Stomach (tissue), 19 donors: ENCODE results near the gene DTWD1. TPM values are rescaled to one million over a fixed set of nuclear protein-coding genes. Genes with fewer than 3 reads are reported as not detected.
"Not testable (repeated sequence)": the region's sequence is repeated elsewhere in the genome, so short reads cannot be mapped to it uniquely, and the experiment has no call there.

Source experiments
- DNase-seq, 2 donors: peaks; one replicate each; pipeline versions ENCODE4 v3.0.0 to v3.0.0-alpha.2; 2013 to 2019
- H3K27ac ChIP-seq, 5 donors: fragments of 200-600 bp in 4 of 5; sonication (generic) in 4 of 5; one replicate each; pipeline ENCODE4 v1.5.1; 2013 to 2019; ENCODE audit warnings: mild to moderate bottlenecking in 1 of 5, moderate library complexity in 1 of 5
- H3K27me3 ChIP-seq, 3 donors: fragments of 200-600 bp; sonication (generic); one replicate each; pipeline ENCODE4 v1.5.1; 2017 to 2019; ENCODE audit warnings: mixed run types in 1 of 3
- H3K36me3 ChIP-seq, 4 donors: fragments of 200-600 bp; sonication (generic); 1 replicate in 3 of 4; 2 replicates in 1 of 4; pipeline ENCODE4 v1.5.1; 2016 to 2019
- H3K4me1 ChIP-seq, 4 donors: fragments of 200-600 bp; sonication (generic); one replicate each; pipeline ENCODE4 v1.5.1; 2016 to 2019
- H3K4me3 ChIP-seq, 4 donors: fragments of 200-600 bp; sonication (generic) in 3 of 4; one replicate each; pipeline ENCODE4 v1.5.1; 2016 to 2019; ENCODE audit warnings: mild to moderate bottlenecking in 1 of 4
- H3K9me3 ChIP-seq, 4 donors: fragments of 200-600 bp; sonication (generic); one replicate each; pipeline ENCODE4 v1.5.1; 2016 to 2019
- CTCF ChIP-seq, 7 experiments: fragments of 450-650 bp in 4 of 7; fragments of 200-600 bp in 3 of 7; sonication (generic) in 3 of 7; IDR thresholded peaks; one replicate each; pipeline ENCODE4 v1.5.1; 2016 to 2019; ENCODE audit warnings: antibody characterized with exemption in 7 of 7, control low read depth in 2 of 7, mild to moderate bottlenecking in 1 of 7
- EP300 ChIP-seq: sonication (generic); formaldehyde crosslinking; IDR thresholded peaks from one replicate; pipeline ENCODE4 v1.6.1; 2017; ENCODE audit warnings: antibody characterized with exemption
- POLR2A ChIP-seq, 4 donors: fragments of 450-650 bp; IDR thresholded peaks; one replicate each; pipeline ENCODE4 v1.6.1; 2016; ENCODE audit warnings: antibody characterized with exemption in 4 of 4, control low read depth in 2 of 4, mild to moderate bottlenecking in 1 of 4, moderate library complexity in 1 of 4
- POLR2AphosphoS5 ChIP-seq, 3 donors: sonication (generic); formaldehyde crosslinking; IDR thresholded peaks; one replicate each; pipeline ENCODE4 v1.6.1; 2016; ENCODE audit warnings: antibody characterized with exemption in 3 of 3
- WGBS, 5 donors: extraction: QIAGEN DNeasy Blood & Tissue Kit in 3 of 5; methylation state at CpG; one replicate each; pipeline versions ENCODE4 v1.1.5 to v1.1.7; 2013 to 2018; 5-methylcytosine and 5-hydroxymethylcytosine counted together
- intact Hi-C: fragments of 100-400 bp; cut with DNase I; formaldehyde crosslinking; loops from one replicate; pipeline ENCODE4 v1.15.1; 2023; ENCODE audit warnings: low total_unique reads
- long read RNA-seq, 10 donors: transcript quantifications; one replicate each; lab custom pipeline, GENCODE V29; 2026
- polyA plus RNA-seq, 3 donors: library from polyadenylated mRNA; stranded (reverse); fragments of 200-250 nt; gene quantifications; one replicate each; pipeline ENCODE4 v1.2.3, GENCODE V29; 2013
- total RNA-seq, 5 donors: library from RNA; depleted of rRNA; stranded (reverse); fragments of >200 nt; gene quantifications; one replicate each; pipeline versions ENCODE4 v1.1.0 to v1.2.3, GENCODE V29; 2014 to 2016
- donor health status: healthy with polysubstance abuse.
- donor health status: Bipolar disorder and iron deficiency.
- donor health status: healthy.

The DTWD1 gene
- 10 to 100 TPM in 3 of 5 donors, 1 to 10 TPM in 2; 2.9 to 45.0 (median 12.9) TPM for total RNA-seq
- polyA plus RNA-seq = 10 to 100 TPM; 18.2 to 26.6 (median 21.4) TPM
- long read RNA-seq, donor 1, partial matches to known transcripts = 0 of 2 reads
- long read RNA-seq, donor 1, other reads (novel, unspliced or antisense) = 0 of 2 reads
- long read RNA-seq, donor 2, partial matches to known transcripts = 6 of 12 reads
- long read RNA-seq, donor 2, other reads (novel, unspliced or antisense) = 0 of 12 reads
- long read RNA-seq, donor 3, partial matches to known transcripts = 0 of 1 reads
- long read RNA-seq, donor 3, other reads (novel, unspliced or antisense) = 0 of 1 reads
- long read RNA-seq, donor 4 = 0 reads
- long read RNA-seq, donor 5, transcript DTWD1-202 (5 exons, 1,584 nt) = major isoform, 8 of 9 reads
- long read RNA-seq, donor 5, partial matches to known transcripts = 0 of 9 reads
- long read RNA-seq, donor 5, other reads (novel, unspliced or antisense) = 0 of 9 reads
- long read RNA-seq, donor 6, transcript DTWD1-202 (5 exons, 1,584 nt) = major isoform, 18 of 29 reads
- long read RNA-seq, donor 6, partial matches to known transcripts = 8 of 29 reads
- long read RNA-seq, donor 6, other reads (novel, unspliced or antisense) = 0 of 29 reads
- long read RNA-seq, donor 7, transcript DTWD1-202 (5 exons, 1,584 nt) = major isoform, 5 of 6 reads
- long read RNA-seq, donor 7, partial matches to known transcripts = 0 of 6 reads
- long read RNA-seq, donor 7, other reads (novel, unspliced or antisense) = 0 of 6 reads
- long read RNA-seq, donor 8, transcript DTWD1-202 (5 exons, 1,584 nt) = major isoform, 15 of 15 reads
- long read RNA-seq, donor 8, partial matches to known transcripts = 0 of 15 reads
- long read RNA-seq, donor 8, other reads (novel, unspliced or antisense) = 0 of 15 reads
- long read RNA-seq, donor 9, partial matches to known transcripts = 0 of 4 reads
- long read RNA-seq, donor 9, other reads (novel, unspliced or antisense) = 0 of 4 reads
- long read RNA-seq, donor 10, partial matches to known transcripts = 0 of 1 reads
- long read RNA-seq, donor 10, other reads (novel, unspliced or antisense) = 0 of 1 reads

GRCh38 chr15:49620658-49621368, at the start of gene DTWD1, which contains the start of gene FAM227B:
Gene DTWD1 (plus strand): TSS chr15:49621048. CDS start chr15:49625168, 4,120 bp downstream.
Gene FAM227B (minus strand): TSS chr15:49620818. CDS start chr15:49615171, 5,647 bp downstream.
- intact Hi-C loops = no loop called here
- peak within 1 kb of the TSS; percentile 94 to 96 (median 94) for H3K27ac ChIP-seq
- DNase-seq = peak; percentile 97 to 99
- H3K4me3 ChIP-seq = peak within 1 kb of the TSS; percentile 66 to 75 (median 72)
- TF ChIP-seq CTCF (IDR thresholded peaks at IDR 0.05) (no peak), POLR2AphosphoS5 (IDR thresholded peaks at IDR 0.05) (peak; percentile 90 to 98 (median 98)), EP300 (no peak), POLR2A (IDR thresholded peaks at IDR 0.05) (peak in 2 of 4 donors; percentile 63 to 85)
- peaks cover 4 to 10% (median 8%) of the 10 kb centered on the region in 4 donors for H3K9me3 ChIP-seq
- no peaks in the 10 kb centered on the region for H3K27me3 ChIP-seq
- H3K4me1 ChIP-seq = peaks cover 9 to 41% (median 24%) of the 10 kb centered on the region in 4 donors
- H3K36me3 ChIP-seq = peaks cover 7 to 13% (median 11%) of the 10 kb centered on the region in 4 donors
- WGBS, 5 donors = 0 to 1% (median 0%) methylated on average over 26 to 59 of the region's 59 CpGs

GRCh38 chr15:49573421-49573820, 47.4 kb upstream of the DTWD1 start:
- intact Hi-C loops = no loop called here

GRCh38 chr15:49589030-49589429, 31.8 kb upstream of the DTWD1 start:
- Histone ChIP-seq H3K9me3 (peaks cover 0 to 12% (median 5%) of the 10 kb centered on the region in 4 donors), H3K4me3 (no peak overlapping the region), H3K4me1 (no peaks in the 10 kb centered on the region), H3K36me3 (peaks cover 0 to 10% (median 0%) of the 10 kb centered on the region in 4 donors), H3K27me3 (no peaks in the 10 kb centered on the region), H3K27ac (no peak overlapping the region)
- intact Hi-C loops = no loop called here
- no peak for TF ChIP-seq POLR2AphosphoS5 (IDR thresholded peaks at IDR 0.05)
- no peak for TF ChIP-seq POLR2A (IDR thresholded peaks at IDR 0.05)
- TF ChIP-seq CTCF (IDR thresholded peaks at IDR 0.05) = no peak
- no peak for TF ChIP-seq EP300
- no peak for DNase-seq

More at GRCh38 chr15:49573421-49573820, 47.4 kb upstream of the DTWD1 start:
- 88 to 100% (median 94%) methylated on average over 1 of the region's 1 CpG for WGBS, 5 donors
- Histone ChIP-seq H3K36me3 (peaks cover 0 to 18% (median 3%) of the 10 kb centered on the region in 4 donors), H3K27ac (no peak overlapping the region), H3K27me3 (no peaks in the 10 kb centered on the region), H3K9me3 (peaks cover 0 to 6% (median 2%) of the 10 kb centered on the region in 4 donors), H3K4me3 (no peak overlapping the region), H3K4me1 (no peaks in the 10 kb centered on the region)
- TF ChIP-seq POLR2A (IDR thresholded peaks at IDR 0.05) = no peak
- no peak for TF ChIP-seq POLR2AphosphoS5 (IDR thresholded peaks at IDR 0.05)
- TF ChIP-seq EP300 = no peak
- TF ChIP-seq CTCF (IDR thresholded peaks at IDR 0.05) = no peak
- DNase-seq = no peak

GRCh38 chr15:49592829-49593316, 28.0 kb upstream of the DTWD1 start:
- H3K27ac ChIP-seq, H3K4me3 ChIP-seq, H3K36me3 ChIP-seq, DNase-seq, H3K4me1 ChIP-seq, intact Hi-C loops, H3K27me3 ChIP-seq: not testable (repeated sequence)
- WGBS, 5 donors = 87 to 95% (median 87%) methylated on average over 12 of the region's 12 CpGs
- H3K9me3 ChIP-seq = peaks cover 0 to 31% (median 13%) of the 10 kb centered on the region in 4 donors
